GM21367 (cell line): ENCODE data around the gene CYP21A2.
"Not testable (repeated sequence)": the region's sequence is repeated elsewhere in the genome, so short reads cannot be mapped to it uniquely, and the experiment has no call there.

Experiments
- ATAC-seq: cut with Tn5 transposase; IDR thresholded peaks from one replicate; pipeline ENCODE4 v1.9.1; 2021; ENCODE audit not compliant: unreplicated experiment

The CYP21A2 gene

DNA sequence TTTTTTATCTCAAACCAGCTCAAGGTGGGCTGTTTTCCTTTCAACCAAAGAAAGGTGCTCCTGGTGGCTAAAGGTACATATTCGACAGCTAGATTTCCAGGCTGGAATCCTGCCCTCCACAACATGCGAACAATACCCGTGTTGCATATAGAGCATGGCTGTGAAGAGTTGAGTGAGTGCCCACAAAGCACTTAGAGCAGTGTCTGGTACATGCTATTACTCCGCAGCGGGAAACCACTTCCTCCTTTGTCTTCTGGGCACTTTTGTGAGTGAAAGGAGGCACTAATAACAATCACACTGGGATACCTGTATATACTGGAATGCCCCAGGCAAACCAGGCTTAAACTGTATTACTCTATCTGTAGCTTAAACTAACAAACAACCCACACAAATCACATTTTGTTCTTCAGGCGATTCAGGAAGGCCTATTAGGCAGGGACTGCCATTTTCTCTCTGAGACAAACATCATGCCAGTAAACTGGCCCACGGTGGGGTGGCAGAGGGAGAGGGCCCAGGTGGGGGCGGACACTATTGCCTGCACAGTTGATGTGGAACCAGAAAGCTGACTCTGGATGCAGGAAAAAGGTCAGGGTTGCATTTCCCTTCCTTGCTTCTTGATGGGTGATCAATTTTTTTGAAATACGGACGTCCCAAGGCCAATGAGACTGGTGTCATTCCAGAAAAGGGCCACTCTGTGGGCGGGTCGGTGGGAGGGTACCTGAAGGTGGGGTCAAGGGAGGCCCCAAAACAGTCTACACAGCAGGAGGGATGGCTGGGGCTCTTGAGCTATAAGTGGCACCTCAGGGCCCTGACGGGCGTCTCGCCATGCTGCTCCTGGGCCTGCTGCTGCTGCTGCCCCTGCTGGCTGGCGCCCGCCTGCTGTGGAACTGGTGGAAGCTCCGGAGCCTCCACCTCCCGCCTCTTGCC is at the start of gene CYP21A2:
TSS of gene CYP21A2 (plus strand) at position 818 of the 927 bp plus-strand sequence. CDS start at position 826, 8 bp downstream.
- ATAC-seq = not testable (repeated sequence)

DNA sequence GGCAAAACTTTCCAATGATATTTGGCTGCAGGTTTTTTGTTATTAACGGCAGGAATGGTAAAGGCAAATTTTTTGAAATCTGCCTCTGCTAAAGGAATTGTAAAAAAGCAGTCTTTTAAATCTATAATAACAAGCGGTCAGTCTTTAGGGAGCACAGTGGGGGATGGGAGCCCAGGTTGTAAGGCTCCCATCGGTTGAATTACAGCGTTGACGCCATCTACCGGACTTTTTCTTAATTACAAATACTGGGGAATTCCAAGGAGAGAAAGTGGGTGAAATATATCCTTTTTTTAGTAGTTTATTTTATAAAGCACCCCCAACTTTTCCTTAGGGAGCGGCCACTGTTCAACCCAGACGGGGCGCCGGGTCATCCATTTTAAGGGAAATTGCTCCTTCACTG is 48.9 kb upstream of the CYP21A2 start:
- not testable (repeated sequence) for ATAC-seq

- not testable (repeated sequence) for ATAC-seq
These were observed 43.8 kb upstream of the CYP21A2 start for GRCh38 chr6:31994421-31994820.

GRCh38 chr6:31996385-31996784 is 41.8 kb upstream of the CYP21A2 start:
- not testable (repeated sequence) for ATAC-seq

DNA sequence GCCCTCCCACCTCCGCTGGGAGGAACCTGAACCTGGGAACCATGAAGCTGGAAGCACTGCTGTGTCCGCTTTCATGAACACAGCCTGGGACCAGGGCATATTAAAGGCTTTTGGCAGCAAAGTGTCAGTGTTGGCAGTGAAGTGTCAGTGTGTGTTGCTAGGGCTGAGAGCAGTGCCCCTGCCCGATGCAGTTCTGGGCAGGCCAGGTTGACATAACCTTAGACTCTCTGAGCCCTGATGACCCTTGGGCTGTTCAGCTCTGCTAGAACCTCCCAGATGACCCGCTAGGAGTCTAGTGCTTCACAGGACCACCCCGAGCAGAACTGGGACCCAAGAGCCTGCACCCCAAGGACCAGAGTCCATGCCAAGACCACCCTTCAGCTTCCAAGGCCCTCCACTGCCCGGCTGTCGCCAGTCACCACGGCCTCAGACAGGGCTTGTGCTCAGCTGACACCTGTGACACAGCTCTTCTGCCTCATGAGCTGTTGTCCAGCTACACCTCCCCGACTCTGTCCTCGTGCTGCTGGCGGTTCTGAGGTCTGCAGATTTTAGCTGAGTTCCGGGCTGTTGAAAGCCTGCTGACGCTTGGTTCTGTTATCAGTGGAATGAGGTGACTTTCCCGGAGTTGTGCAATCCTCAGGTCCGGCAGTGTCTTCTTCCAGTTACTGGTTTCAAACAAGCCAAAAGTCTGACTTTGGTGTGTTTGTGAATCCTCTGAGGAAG is 35.5 kb upstream of the CYP21A2 start:
- not testable (repeated sequence) for ATAC-seq

- not testable (repeated sequence) for ATAC-seq
These were observed 34.9 kb upstream of the CYP21A2 start for GRCh38 chr6:32003301-32003700.

DNA sequence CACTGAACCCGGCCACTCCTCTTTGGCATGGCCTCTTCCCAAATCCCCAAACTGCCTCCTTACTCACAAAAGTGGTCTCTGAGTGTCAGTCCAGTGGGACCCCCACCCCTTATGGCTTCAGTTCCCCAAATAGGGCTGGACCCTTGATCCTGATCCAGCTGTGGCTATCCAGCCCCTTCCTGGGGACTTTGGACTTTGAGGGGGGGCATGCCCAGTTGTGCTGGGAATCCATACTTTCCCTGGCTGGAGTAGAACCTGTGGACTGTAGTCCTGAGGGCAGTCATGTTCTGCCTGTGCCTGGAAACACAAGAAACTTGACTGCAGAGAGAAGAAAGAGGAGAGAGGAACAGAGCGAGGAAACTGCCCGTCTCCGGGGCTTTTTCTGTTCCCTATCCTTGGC is 33.8 kb upstream of the CYP21A2 start:
- ATAC-seq = not testable (repeated sequence)

GRCh38 chr6:32004864-32005537 is 33.2 kb upstream of the CYP21A2 start:
- ATAC-seq = not testable (repeated sequence)

- ATAC-seq = not testable (repeated sequence)
These were observed 32.7 kb upstream of the CYP21A2 start for GRCh38 chr6:32005538-32005880.

- not testable (repeated sequence) for ATAC-seq
These were observed 32.2 kb upstream of the CYP21A2 start for GRCh38 chr6:32005991-32006529.

- not testable (repeated sequence) for ATAC-seq
These were observed 31.1 kb upstream of the CYP21A2 start for GRCh38 chr6:32007086-32007485.

DNA sequence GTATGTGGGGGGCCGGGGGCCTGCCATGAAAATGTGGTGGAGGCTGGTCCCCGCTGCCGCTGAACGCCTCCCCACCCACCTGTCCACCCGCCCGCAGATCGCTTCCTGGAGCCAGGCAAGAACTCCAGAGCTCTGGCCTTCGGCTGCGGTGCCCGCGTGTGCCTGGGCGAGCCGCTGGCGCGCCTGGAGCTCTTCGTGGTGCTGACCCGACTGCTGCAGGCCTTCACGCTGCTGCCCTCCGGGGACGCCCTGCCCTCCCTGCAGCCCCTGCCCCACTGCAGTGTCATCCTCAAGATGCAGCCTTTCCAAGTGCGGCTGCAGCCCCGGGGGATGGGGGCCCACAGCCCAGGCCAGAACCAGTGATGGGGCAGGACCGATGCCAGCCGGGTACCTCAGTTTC is 30.2 kb upstream of the CYP21A2 start:
- ATAC-seq = not testable (repeated sequence)

DNA sequence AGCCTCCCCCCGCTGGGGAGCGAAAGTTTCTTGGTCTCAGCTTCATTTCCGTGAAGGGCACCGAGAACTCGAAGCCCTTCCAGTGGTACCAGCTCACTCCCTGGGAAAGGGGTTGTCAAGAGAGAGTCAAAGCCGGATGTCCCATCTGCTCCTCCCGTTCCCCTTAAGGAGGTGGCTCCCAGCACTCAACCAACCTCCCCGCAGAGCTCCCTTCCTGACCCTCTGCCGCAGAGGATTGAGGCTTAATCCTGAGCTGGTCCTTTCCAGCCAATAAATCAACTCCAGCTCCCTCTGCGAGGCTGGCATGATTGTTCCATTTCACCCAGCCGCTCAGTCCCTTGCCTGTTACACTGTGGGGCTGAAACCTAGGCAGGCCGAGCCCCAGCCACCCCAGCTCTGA is 29.6 kb upstream of the CYP21A2 start:
- ATAC-seq = not testable (repeated sequence)

DNA sequence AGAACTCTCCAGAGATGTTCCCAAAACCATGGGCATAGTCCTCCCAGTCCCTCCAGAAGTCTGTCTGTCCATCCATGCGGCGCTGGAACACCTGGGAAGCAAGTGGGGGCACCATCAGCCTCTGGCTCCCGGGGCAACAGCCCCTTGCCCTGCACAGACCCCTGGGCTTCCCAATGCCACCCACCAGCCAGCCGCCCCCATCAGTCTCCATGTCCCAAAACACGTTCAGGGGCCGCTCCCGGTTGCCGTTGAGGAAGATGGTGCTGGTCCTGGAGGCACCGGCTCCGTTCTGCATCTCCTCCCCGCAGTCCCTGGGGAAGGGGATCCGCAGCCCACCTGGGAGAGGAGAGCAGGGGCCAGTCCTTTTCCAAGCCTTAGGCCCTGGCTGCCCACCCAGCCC is 28.7 kb upstream of the CYP21A2 start:
- not testable (repeated sequence) for ATAC-seq

GRCh38 chr6:32010856-32011530 is 27.2 kb upstream of the CYP21A2 start:
- ATAC-seq = not testable (repeated sequence)

DNA sequence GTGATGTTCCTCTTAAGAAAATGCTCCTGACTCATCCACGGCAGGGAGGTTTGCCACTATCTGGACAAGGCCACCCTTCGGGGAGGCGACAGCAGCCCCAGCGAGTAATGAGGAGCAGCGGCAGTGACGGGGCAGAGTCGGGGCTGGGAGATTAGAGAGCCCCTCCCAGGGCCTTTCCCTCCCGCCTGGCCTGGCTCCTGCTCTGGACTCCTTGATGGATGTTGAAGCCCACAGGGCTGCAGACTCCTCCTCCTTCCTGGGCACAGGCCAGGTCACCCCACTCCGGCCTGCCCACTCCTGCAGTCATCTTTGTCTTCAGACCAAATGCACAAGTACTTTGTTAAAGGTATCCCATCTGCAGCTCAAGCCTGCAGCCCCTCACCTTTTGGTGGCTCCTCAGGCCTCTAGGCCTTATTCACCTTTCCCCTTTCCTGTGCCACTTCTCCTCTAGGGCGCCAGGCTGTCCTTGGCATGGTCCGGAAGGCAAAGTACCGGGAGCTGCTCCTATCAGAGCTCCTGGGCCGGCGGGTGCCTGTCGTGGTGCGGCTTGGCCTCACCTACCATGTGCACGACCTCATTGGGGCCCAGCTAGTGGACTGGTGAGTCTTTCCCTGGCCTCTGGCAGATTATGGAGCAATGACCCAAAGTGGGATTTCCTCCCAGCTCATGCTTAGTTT is 25.1 kb upstream of the CYP21A2 start:
- ATAC-seq = not testable (repeated sequence)

DNA sequence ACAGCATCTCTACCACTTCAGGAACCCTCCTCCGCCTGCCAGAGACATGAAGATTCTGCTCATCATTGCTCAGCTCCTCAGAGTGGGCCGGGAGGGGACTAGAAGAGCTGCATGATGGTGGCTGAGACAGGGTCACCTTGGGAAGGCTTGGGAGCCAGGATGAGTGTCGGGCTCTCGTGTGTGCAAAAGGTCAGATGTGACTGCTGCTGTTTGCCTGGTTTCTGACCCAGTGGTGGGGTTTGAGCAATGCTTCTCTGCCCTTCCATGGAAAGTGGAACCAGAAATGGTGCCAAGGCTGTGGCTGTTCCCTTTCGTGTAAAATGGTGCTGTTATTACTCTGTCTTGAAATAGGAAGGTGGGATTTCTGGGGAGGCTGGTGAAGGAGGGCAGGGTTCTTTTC is 24.5 kb upstream of the CYP21A2 start:
- not testable (repeated sequence) for ATAC-seq

DNA sequence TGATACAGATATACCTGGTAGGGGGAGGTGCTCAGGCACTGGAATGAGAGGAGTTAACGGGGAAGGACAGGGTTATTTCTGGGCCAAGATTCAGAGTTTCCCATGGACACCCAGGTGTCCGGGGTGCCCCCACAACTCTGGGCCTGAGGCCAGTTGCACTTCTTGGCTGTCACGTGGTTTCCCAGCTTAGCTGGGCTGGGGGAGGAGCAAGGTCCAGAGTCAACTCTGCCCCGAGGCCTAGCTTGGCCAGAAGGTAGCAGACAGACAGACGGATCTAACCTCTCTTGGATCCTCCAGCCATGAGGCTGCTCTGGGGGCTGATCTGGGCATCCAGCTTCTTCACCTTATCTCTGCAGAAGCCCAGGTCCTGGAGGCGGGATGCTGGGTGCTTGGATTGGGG is 23.7 kb upstream of the CYP21A2 start, which contains the start of gene C4B:
TSS of gene C4B (plus strand) at position 249 of the 400 bp plus-strand sequence. CDS start at position 300, 51 bp downstream.
- not testable (repeated sequence) for ATAC-seq

DNA sequence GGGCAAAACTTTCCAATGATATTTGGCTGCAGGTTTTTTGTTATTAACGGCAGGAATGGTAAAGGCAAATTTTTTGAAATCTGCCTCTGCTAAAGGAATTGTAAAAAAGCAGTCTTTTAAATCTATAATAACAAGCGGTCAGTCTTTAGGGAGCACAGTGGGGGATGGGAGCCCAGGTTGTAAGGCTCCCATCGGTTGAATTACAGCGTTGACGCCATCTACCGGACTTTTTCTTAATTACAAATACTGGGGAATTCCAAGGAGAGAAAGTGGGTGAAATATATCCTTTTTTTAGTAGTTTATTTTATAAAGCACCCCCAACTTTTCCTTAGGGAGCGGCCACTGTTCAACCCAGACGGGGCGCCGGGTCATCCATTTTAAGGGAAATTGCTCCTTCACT is 16.1 kb upstream of the CYP21A2 start:
- ATAC-seq = not testable (repeated sequence)

GRCh38 chr6:32028631-32029030 is 9.6 kb upstream of the CYP21A2 start:
- not testable (repeated sequence) for ATAC-seq
